DOHH2 (cell line): Measurements from ENCODE around the gene EXOC3.

Experiments
- EZH2phosphoT487 ChIP-seq: fragments of 200-600 bp; sonication (generic); IDR thresholded peaks from 2 replicates; pipeline ENCODE4 v1.6.1; 2017; ENCODE audit warnings: borderline replicate concordance, mild to moderate bottlenecking, antibody characterized with exemption, low read length, moderate library complexity, mixed read lengths
- TF ChIP-seq, protein P1 (sequence below): fragments of 200-600 bp; sonication (generic); IDR thresholded peaks from one replicate; pipeline ENCODE4 v1.5.1; 2014; ENCODE audit warnings: antibody characterized with exemption, mild to moderate bottlenecking, low read depth, low read length; ENCODE audit not compliant: poor library complexity, severe bottlenecking

DNA sequence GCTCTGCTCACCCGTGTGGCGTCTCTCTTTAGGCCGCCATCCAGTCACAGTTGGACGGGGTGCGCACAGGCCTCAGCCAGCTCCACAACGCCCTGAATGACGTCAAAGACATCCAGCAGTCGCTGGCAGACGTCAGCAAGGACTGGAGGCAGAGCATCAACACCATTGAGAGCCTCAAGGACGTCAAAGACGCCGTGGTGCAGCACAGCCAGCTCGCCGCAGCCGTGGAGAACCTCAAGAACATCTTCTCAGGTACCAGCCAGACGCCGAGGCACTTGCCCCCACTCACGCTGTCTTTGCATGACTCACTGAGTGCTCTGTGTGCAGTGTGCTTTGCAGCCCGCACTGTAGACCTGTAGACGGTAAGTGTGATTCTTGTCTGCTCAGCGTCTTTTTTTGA is 4.5 kb downstream of the EXOC3 start:
- TF ChIP-seq, protein P1, sequence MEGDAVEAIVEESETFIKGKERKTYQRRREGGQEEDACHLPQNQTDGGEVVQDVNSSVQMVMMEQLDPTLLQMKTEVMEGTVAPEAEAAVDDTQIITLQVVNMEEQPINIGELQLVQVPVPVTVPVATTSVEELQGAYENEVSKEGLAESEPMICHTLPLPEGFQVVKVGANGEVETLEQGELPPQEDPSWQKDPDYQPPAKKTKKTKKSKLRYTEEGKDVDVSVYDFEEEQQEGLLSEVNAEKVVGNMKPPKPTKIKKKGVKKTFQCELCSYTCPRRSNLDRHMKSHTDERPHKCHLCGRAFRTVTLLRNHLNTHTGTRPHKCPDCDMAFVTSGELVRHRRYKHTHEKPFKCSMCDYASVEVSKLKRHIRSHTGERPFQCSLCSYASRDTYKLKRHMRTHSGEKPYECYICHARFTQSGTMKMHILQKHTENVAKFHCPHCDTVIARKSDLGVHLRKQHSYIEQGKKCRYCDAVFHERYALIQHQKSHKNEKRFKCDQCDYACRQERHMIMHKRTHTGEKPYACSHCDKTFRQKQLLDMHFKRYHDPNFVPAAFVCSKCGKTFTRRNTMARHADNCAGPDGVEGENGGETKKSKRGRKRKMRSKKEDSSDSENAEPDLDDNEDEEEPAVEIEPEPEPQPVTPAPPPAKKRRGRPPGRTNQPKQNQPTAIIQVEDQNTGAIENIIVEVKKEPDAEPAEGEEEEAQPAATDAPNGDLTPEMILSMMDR: no peak
- TF ChIP-seq EZH2phosphoT487: no peak
